ENCODE data around the gene BPHL. TPM values are rescaled to one million over a fixed set of nuclear protein-coding genes. Genes with fewer than 3 reads are reported as not detected.

Gene BPHL
- total RNA-seq, 1 donor from 2014 or later = 10.3 TPM

DNA sequence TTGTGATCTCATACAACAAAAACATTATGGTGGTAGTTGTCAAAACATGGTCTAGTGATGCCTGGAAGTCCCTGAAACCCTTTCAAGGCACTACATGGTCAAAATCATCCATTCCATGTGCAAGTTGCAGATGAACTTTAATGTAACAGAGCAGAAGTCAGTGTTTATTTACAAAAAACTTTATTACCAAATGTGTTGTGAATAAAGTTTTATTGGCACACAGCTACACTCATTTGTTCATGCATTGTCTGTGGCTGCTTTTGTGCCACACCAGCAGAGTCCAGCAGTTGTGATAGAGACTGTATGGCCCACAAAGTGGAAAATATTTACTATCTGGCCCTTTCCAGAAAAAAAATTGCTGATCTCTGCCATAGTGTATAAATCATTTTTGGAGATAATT lies 82.2 kb downstream of the BPHL start:
- no peak for TF ChIP-seq POLR2A (IDR thresholded peaks at IDR 0.05)
- no peak for TF ChIP-seq CTCF (IDR thresholded peaks at IDR 0.05)
- no peak for TF ChIP-seq POLR2AphosphoS5 (IDR thresholded peaks at IDR 0.05; ENCODE audit: insufficient read depth in 1 of 2, low read depth in 1 of 2)
- DNase-seq (ENCODE audit: extremely low spot score in 2 of 2) = no peak
- no peaks in the 10 kb centered on the region for H3K36me3 ChIP-seq
- no peaks in the 10 kb centered on the region for H3K4me1 ChIP-seq
- H3K27me3 ChIP-seq = no peaks in the 10 kb centered on the region
- intact Hi-C loops (cut with DNase I) = no loop called here
- H3K27ac ChIP-seq = no peak overlapping the region
- no peaks in the 10 kb centered on the region for H3K9me3 ChIP-seq
- H3K4me3 ChIP-seq = no peak overlapping the region

DNA sequence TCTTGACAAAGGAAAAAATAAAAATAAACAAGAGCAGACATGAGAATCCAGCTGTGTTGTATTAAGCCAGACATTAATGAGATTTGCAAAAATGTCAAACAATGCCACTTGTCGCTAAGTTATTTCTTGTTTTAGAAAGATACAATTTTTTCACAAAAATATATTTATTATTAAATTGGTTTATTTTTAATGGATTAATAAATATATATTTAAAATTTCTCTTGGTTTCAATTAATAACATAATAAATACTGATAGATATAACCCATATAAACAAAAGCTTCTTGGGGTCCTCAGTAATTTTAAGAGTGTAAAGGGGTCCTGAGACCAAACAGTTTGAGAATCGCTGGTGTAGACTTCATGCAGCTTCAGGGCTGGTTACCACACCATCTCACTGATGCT lies 82.9 kb downstream of the BPHL start:
- Histone ChIP-seq H3K27ac (no peak overlapping the region), H3K27me3 (no peaks in the 10 kb centered on the region), H3K4me1 (peaks cover 3% of the 10 kb centered on the region), H3K4me3 (no peak overlapping the region), H3K36me3 (no peaks in the 10 kb centered on the region), H3K9me3 (no peaks in the 10 kb centered on the region)
- TF ChIP-seq POLR2A (IDR thresholded peaks at IDR 0.05) (no peak), CTCF (IDR thresholded peaks at IDR 0.05) (no peak), POLR2AphosphoS5 (IDR thresholded peaks at IDR 0.05; ENCODE audit: insufficient read depth in 1 of 2, low read depth in 1 of 2) (no peak)
- no peak for DNase-seq (ENCODE audit: extremely low spot score in 2 of 2)
- intact Hi-C loops (cut with DNase I) = no loop called here

Small RNA genes within 50 kb of the gene (small RNA-seq; reads per million reads assigned to genes)
- gene RNA5SP201 = not detected

Other genes starting within 250 kb of the BPHL start
- 6.9 TPM for gene SERPINB9, start 215.4 kb upstream of the BPHL start, total RNA-seq
- 93.8 TPM for gene SERPINB6, start 147.1 kb upstream of the BPHL start, total RNA-seq
- 11.8 TPM for gene NQO2, start 118.8 kb upstream of the BPHL start, total RNA-seq
- 27.0 TPM for gene RIPK1, start 50.2 kb upstream of the BPHL start, total RNA-seq
- gene TUBB2A, start 38.8 kb downstream of the BPHL start, total RNA-seq = 72.7 TPM
- gene TUBB2B, start 108.9 kb downstream of the BPHL start, total RNA-seq = 6.9 TPM
- 25.0 TPM for gene PSMG4, start 140.2 kb downstream of the BPHL start, total RNA-seq

Measured in vagina (tissue), 2 donors.